Skeletal muscle tissue (tissue), 4 donors: ENCODE measurements around the gene HAUS7. TPM values are rescaled to one million over a fixed set of nuclear protein-coding genes. Genes with fewer than 3 reads are reported as not detected.

Source experiments
- H3K27ac ChIP-seq: one replicate; pipeline ENCODE4 v1.7.0; 2013; ENCODE audit warnings: mild to moderate bottlenecking, low read depth, low read length, inconsistent platforms
- H3K27me3 ChIP-seq, 3 donors: one replicate each; pipeline ENCODE4 v1.7.0; 2013; ENCODE audit warnings: low read length in 3 of 3; ENCODE audit not compliant: control insufficient read depth in 3 of 3, insufficient read depth in 3 of 3
- H3K36me3 ChIP-seq, 3 donors: one replicate each; pipeline ENCODE4 v1.7.0; 2013; ENCODE audit warnings: low read length in 3 of 3; ENCODE audit not compliant: control insufficient read depth in 3 of 3, insufficient read depth in 3 of 3
- H3K4me1 ChIP-seq, 3 donors: one replicate each; pipeline ENCODE4 v1.7.0; 2013; ENCODE audit warnings: low read length in 3 of 3, mild to moderate bottlenecking in 3 of 3; ENCODE audit not compliant: control insufficient read depth in 3 of 3, insufficient read depth in 3 of 3
- H3K4me3 ChIP-seq, 3 donors: one replicate each; pipeline ENCODE4 v1.7.0; 2013; ENCODE audit warnings: low read length in 3 of 3
- H3K9ac ChIP-seq, 3 donors: one replicate each; pipeline ENCODE4 v1.7.0; 2013; ENCODE audit warnings: low read length in 3 of 3, mild to moderate bottlenecking in 3 of 3, moderate library complexity in 2 of 3, low read depth in 1 of 3
- H3K9me3 ChIP-seq, 3 donors: one replicate each; pipeline ENCODE4 v1.7.0; 2013; ENCODE audit warnings: low read length in 3 of 3; ENCODE audit not compliant: control insufficient read depth in 3 of 3
- total RNA-seq: library from RNA; depleted of rRNA; stranded (reverse); fragments of >200 nt; gene quantifications from one replicate; pipeline ENCODE4 v1.2.3, GENCODE V29; 2014
- donor health status: Osteomylitis.

The HAUS7 gene
- total RNA-seq, 1 donor from 2014 or later, result 11.0 TPM

DNA sequence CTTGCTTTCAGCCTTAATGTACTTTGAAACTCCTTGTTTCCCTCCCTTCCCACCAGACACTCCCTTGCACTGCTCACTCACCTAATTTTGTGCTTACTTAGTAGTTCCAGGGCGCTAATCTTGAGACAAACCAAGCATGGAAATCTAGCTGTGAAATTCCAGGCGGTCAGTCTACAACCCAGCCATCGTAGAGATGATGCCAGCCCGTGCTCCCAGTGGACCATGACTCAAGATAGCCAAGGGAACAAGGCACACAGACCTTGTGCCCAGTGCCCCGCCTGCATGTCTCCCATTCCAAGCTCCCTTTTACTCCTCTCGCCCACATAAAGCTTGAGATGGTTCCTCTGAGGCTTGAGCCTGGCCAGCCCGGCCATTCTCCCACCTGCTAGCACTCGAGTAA is 35.6 kb downstream of the HAUS7 start:
- Histone ChIP-seq H3K4me1 (no peaks in the 10 kb centered on the region), H3K9me3 (peaks cover 0 to 5% (median 0%) of the 10 kb centered on the region in 3 donors), H3K36me3 (no peaks in the 10 kb centered on the region), H3K9ac (no peak overlapping the region), H3K27me3 (peaks cover under 1 to 7% (median 1%) of the 10 kb centered on the region in 3 donors), H3K27ac (no peak overlapping the region), H3K4me3 (no peak overlapping the region)

DNA sequence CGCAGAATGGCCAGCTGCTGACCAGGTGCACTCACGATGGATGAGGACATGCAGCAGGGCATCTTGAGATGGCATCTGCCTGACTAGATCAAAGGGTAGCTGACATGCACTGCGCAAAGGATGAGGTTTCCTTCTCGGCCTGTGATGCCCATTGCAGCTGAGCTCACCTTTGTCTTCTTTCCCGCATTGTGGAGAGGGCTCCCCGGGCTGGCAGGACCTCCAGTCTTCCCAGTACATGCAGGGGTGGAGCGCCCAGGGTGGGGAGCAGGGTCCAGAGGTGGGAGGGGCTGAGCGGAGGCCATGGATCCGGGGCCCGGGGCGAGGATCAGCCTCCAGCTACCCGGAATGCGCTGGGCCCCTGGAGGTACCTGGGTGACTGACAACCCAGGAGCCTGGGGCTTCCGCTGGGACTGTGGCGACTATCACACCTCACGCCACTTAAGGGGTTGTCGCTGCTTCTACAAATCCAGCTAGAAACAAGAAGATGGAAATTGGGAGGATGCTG is 36.5 kb downstream of the HAUS7 start:
- Histone ChIP-seq H3K4me1 (no peaks in the 10 kb centered on the region), H3K36me3 (no peaks in the 10 kb centered on the region), H3K27ac (no peak overlapping the region), H3K4me3 (no peak overlapping the region), H3K27me3 (peaks cover 0 to 4% (median 0%) of the 10 kb centered on the region in 3 donors), H3K9ac (no peak overlapping the region), H3K9me3 (peaks cover 0 to 5% (median 0%) of the 10 kb centered on the region in 3 donors)

DNA sequence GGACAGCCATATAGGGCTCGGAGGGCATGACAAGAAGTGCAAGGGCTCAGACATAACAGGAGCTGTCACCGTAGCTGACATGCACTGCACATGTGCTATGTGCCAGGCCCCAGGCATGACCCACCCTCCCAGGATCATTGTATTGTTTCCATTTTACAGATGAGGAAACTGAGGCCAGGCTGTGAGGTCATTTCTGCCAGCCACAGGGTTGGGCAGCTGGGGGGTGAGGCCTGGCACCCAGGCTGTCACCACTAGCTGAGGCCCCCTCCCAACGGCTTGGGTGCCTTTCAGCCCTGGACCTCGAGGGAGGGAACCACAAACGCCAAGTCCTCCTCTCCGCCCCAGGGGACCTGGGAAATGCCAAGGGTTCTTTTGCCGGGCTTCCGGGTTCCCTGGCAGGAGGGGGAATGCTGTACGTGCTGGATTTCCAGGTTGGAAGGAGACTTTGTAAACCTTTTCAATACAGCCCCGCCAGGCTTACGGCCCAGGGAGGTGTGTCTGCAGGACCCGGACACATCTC is 37.2 kb downstream of the HAUS7 start:
- Histone ChIP-seq H3K4me1 (no peaks in the 10 kb centered on the region), H3K27ac (no peak overlapping the region), H3K27me3 (peaks cover 0 to 4% (median 0%) of the 10 kb centered on the region in 3 donors), H3K36me3 (no peaks in the 10 kb centered on the region), H3K9me3 (peaks cover 0 to 5% (median 0%) of the 10 kb centered on the region in 3 donors), H3K4me3 (no peak overlapping the region), H3K9ac (no peak overlapping the region)

DNA sequence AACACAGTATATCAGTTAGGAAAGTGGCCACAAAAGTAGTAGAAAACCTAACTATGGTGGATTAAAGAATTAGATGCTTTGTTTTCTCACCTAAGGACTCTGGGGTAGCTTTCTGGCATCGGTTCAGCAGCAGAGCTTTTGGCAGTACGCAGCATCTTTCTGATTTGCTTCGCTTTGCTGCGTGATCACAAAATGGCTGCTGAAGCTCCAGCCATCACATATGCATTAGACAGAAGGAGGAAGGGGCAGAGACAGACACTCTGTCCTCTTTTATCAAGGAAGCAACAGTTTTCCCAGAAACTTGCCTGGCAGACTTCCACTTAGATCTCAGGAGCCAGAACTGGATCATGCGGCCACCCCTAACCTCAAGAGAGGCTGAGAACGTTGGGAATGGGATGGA is 39.6 kb downstream of the HAUS7 start:
- no peak overlapping the region for H3K27ac ChIP-seq
- H3K36me3 ChIP-seq, result no peaks in the 10 kb centered on the region
- no peak overlapping the region for H3K4me3 ChIP-seq
- H3K27me3 ChIP-seq, result peaks cover 0 to 4% (median 0%) of the 10 kb centered on the region in 3 donors
- no peak overlapping the region for H3K9ac ChIP-seq
- peaks cover 0 to 5% (median 0%) of the 10 kb centered on the region in 3 donors for H3K9me3 ChIP-seq
- H3K4me1 ChIP-seq, result no peaks in the 10 kb centered on the region

DNA sequence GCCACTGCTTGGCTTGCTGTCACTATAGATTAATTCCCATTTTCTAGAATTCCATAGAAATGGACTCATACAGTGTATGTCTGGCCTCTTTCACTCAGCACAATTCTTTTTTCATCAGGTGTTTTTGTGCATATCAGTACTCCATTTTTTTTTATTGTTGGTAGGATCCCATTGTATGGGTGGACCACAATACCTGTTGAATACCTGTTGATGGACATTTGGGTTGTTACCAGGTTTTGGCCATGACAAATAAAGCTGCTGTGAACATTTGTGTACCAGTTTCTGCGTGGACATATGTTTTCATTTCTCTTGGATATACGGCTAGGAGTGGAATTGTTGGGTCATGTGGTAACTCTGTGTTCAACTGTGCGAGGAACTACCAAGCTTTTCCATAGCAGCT is 44.2 kb downstream of the HAUS7 start:
- Histone ChIP-seq H3K27me3 (peaks cover 0 to 4% (median 0%) of the 10 kb centered on the region in 3 donors), H3K4me3 (no peak overlapping the region), H3K9me3 (peaks cover 0 to 5% (median 0%) of the 10 kb centered on the region in 3 donors)

DNA sequence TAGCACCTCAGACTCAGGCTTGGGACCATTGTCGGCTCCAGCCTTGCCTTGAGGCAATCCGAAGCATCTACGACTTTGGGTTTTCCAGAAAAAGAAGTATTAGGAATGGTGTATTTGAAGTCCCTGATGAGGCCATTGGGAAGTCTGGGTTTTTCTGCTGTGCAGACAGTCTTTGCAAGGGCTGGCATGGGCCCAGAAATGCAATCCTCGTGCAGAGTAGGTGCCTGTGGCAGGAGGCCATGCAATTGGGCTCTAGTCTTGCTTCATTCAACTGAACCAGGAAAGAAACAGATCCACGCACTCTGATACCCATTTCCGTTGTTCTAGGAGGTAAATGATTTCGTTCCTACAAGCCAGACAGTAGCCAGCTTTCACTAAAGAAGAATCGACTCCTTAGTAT is 46.7 kb downstream of the HAUS7 start:
- Histone ChIP-seq H3K9ac (no peak overlapping the region), H3K27ac (no peak overlapping the region), H3K4me3 (no peak overlapping the region), H3K9me3 (no peaks in the 10 kb centered on the region), H3K36me3 (no peaks in the 10 kb centered on the region), H3K4me1 (no peaks in the 10 kb centered on the region), H3K27me3 (peaks cover 0 to 4% (median 0%) of the 10 kb centered on the region in 3 donors)

More for the DNA sequence above, 44.2 kb downstream of the HAUS7 start:
- no peak overlapping the region for H3K9ac ChIP-seq
- H3K36me3 ChIP-seq, result no peaks in the 10 kb centered on the region
- no peak overlapping the region for H3K27ac ChIP-seq
- H3K4me1 ChIP-seq, result no peaks in the 10 kb centered on the region

DNA sequence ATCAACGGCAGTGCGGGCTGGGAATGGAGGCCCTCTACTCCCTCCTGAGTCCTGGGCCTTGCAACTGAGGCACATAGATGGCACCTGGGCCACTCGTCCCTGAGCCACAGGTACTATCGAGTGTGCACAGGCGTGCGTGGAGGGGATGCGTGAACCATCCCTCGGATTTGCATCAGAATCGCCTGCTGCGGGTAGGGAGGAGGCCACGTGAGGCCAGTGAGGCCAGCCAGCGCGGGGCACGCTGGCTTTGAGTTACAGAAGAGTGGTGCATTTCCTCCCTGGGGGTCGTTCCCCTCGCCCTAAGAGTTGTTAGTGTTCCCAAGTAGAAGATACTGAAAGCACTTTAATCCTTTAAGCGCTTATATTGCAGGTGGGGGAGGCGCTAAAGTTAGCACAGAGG is 48.5 kb downstream of the HAUS7 start:
- Histone ChIP-seq H3K27me3 (peaks cover 0 to 10% (median 3%) of the 10 kb centered on the region in 3 donors), H3K9me3 (no peaks in the 10 kb centered on the region), H3K4me3 (no peak overlapping the region), H3K36me3 (no peaks in the 10 kb centered on the region), H3K9ac (no peak overlapping the region), H3K4me1 (peaks cover 0 to 6% (median 4%) of the 10 kb centered on the region in 3 donors), H3K27ac (no peak overlapping the region)

DNA sequence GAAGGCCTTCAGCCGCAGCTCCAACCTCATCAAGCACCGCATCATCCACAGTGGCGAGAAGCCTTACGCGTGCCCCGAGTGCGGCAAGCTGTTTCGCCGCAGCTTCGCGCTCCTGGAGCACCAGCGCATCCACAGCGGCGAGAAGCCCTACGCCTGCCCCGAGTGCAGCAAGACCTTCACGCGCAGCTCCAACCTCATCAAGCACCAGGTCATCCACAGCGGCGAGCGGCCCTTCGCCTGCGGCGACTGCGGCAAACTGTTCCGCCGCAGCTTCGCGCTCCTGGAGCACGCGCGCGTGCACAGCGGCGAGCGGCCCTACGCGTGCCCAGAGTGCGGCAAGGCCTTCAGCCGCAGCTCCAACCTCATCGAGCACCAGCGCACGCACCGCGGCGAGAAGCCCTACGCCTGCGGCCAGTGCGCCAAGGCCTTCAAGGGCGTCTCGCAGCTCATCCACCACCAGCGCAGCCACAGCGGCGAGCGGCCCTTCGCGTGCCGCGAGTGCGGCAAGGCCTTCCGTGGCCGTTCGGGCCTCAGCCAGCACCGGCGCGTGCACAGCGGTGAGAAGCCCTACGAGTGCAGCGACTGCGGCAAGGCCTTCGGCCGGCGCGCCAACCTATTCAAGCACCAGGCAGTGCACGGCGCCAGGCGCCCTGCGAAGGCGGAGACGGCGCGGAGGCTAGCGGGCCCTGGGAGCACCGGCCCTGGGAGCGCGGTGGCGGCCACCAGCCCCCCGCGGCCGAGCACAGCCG is 49.4 kb downstream of the HAUS7 start:
- Histone ChIP-seq H3K27ac (no peak overlapping the region), H3K4me3 (no peak overlapping the region), H3K9ac (no peak overlapping the region)

DNA sequence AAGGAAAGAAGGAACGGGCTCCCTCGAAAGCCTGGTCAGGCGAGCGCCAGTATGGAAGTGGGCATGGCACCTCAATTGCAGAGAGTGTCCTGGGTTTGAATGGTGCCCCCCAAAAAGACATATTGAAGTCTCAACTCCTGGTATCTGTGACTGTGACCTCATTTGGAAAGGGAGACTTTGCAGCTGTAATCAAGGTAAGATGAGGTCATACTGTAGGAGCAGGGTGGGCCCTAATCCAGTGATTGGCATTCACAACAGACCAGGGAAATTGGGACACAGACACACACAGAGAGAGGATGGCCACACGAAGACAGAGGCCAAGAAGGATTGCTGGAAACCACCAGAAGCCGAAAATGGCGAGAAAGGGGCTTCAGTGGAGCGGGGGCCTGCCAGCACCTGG is 52.7 kb downstream of the HAUS7 start:
- H3K36me3 ChIP-seq, result no peaks in the 10 kb centered on the region
- H3K4me3 ChIP-seq, result no peak overlapping the region
- H3K27ac ChIP-seq, result no peak overlapping the region
- H3K4me1 ChIP-seq, result peaks cover 0 to 6% (median 4%) of the 10 kb centered on the region in 3 donors
- no peaks in the 10 kb centered on the region for H3K9me3 ChIP-seq
- peaks cover 0 to 18% (median 3%) of the 10 kb centered on the region in 3 donors for H3K27me3 ChIP-seq
- no peak overlapping the region for H3K9ac ChIP-seq

More for the DNA sequence above, 49.4 kb downstream of the HAUS7 start:
- H3K36me3 ChIP-seq, result no peaks in the 10 kb centered on the region
- H3K9me3 ChIP-seq, result no peaks in the 10 kb centered on the region
- peaks cover 0 to 16% (median 3%) of the 10 kb centered on the region in 3 donors for H3K27me3 ChIP-seq
- peaks cover 0 to 6% (median 4%) of the 10 kb centered on the region in 3 donors for H3K4me1 ChIP-seq
